Stimulated activated memory B cell treated with anti-CD40 and anti-IgM and Interleukin-4, amounts not matched to agents 10 μg/mL and 1 μg/mL and 100 μg/mL, for 72 hours (primary cell): ENCODE results near the gene CD151.

Source experiments
- ATAC-seq: fragments of 150-1000 bp; cut with Tn5 transposase; 2 replicates; pipeline ENCODE4 v1.10.0; 2021
- H3K27ac Mint-ChIP-seq: one replicate; pipeline ENCODE4 v1.8.0; 2022; ENCODE audit warnings: mild to moderate bottlenecking, mixed read lengths
- H3K27me3 Mint-ChIP-seq: one replicate; pipeline ENCODE4 v1.8.0; 2022; ENCODE audit warnings: mixed read lengths
- H3K36me3 Mint-ChIP-seq: one replicate; pipeline ENCODE4 v1.8.0; 2022; ENCODE audit warnings: mixed read lengths
- H3K4me1 Mint-ChIP-seq: one replicate; pipeline ENCODE4 v1.8.0; 2022; ENCODE audit warnings: mixed read lengths
- H3K4me3 Mint-ChIP-seq: one replicate; pipeline ENCODE4 v1.8.0; 2022; ENCODE audit warnings: mild to moderate bottlenecking, moderate library complexity, mixed read lengths
- H3K9me3 Mint-ChIP-seq: one replicate; pipeline ENCODE4 v1.8.0; 2022; ENCODE audit warnings: mixed read lengths

The CD151 gene

GRCh38 chr11:849104-849824, 16.5 kb downstream of the CD151 start:
- H3K9me3 Mint-ChIP-seq = no peaks in the 10 kb centered on the region
- no peak for ATAC-seq
- no peak overlapping the region for H3K27ac Mint-ChIP-seq
- peaks cover 19% of the 10 kb centered on the region for H3K4me1 Mint-ChIP-seq
- H3K27me3 Mint-ChIP-seq = peaks cover 56% of the 10 kb centered on the region
- peak overlapping the region; percentile 78 for H3K4me3 Mint-ChIP-seq
- no peaks in the 10 kb centered on the region for H3K36me3 Mint-ChIP-seq

DNA sequence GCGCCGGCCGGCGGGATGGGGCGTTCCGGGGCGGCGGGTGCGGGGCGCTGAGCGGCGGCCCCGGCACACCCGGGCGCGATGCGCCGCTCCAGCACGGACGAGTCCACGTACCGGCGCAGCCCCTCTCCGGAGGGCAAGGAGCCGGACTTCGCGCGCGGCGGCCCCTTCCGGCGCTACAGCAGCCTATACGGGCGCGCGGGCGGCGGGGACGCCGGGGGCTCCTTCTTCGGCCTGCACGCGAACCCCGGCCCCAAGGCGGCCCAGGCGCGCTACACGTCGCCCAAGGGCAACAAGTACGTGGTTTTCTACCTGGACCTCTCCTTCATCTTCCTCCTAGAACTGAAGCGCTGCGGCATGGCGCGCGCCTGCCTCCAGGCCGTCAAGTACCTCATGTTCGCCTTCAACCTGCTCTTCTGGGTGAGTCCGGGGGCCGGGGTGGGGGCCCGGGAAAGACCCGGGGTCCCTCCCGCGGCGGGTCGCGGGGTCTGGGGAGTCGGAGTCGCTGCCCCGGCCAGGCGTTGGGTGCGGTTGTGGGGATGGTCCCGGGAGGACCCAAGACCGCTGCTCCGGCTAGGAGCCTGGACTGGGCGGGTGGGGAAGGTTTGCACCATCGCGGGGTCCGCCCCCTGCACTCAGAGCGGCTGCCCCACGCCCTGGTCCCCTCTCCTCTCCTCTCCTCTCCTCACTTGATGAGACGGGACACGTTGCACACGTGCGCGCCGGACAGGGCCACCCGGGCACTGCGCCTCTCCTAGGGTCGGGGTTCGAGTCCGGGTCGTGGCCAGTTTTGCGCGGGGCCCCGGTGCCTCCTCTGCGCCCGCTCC, 17.4 kb downstream of the CD151 start:
- Mint-ChIP-seq H3K4me3 (peak overlapping the region; percentile 59), H3K27ac (no peak overlapping the region), H3K36me3 (no peaks in the 10 kb centered on the region), H3K9me3 (no peaks in the 10 kb centered on the region), H3K4me1 (peaks cover 12% of the 10 kb centered on the region), H3K27me3 (peaks cover 53% of the 10 kb centered on the region)
- peak; percentile 6 for ATAC-seq

GRCh38 chr11:850775-851763, 18.3 kb downstream of the CD151 start:
- H3K27me3 Mint-ChIP-seq = peaks cover 50% of the 10 kb centered on the region
- peaks cover 12% of the 10 kb centered on the region for H3K4me1 Mint-ChIP-seq
- H3K9me3 Mint-ChIP-seq = no peaks in the 10 kb centered on the region
- no peak for ATAC-seq
- no peaks in the 10 kb centered on the region for H3K36me3 Mint-ChIP-seq
- H3K4me3 Mint-ChIP-seq = no peak overlapping the region
- no peak overlapping the region for H3K27ac Mint-ChIP-seq

DNA sequence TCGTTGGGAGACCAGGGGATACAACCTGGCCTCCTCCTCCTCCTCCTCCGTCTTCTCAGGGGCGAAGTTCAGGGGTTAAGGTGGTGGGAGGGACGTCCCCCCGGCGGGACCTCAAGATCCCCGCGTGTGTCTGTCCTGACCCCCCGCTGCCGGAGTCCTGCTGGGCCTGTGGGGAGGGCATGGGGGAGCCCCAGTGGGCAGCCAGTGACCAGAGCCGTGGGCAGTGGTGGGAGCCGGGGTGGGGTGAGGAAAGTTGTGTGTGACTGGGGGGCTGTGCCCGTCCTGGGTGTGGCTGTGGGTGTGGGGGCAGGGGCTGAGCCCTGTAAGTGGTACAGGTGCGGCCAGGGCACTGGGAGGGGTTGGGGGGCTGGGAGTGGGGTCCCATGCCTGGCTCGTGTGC, 20.0 kb downstream of the CD151 start:
- Mint-ChIP-seq H3K36me3 (no peaks in the 10 kb centered on the region), H3K4me3 (no peak overlapping the region), H3K27ac (no peak overlapping the region), H3K27me3 (peaks cover 64% of the 10 kb centered on the region), H3K9me3 (no peaks in the 10 kb centered on the region), H3K4me1 (peaks cover 18% of the 10 kb centered on the region)
- ATAC-seq = no peak

- Mint-ChIP-seq H3K4me1 (peaks cover 12% of the 10 kb centered on the region), H3K36me3 (no peaks in the 10 kb centered on the region), H3K27me3 (peaks cover 68% of the 10 kb centered on the region), H3K27ac (no peak overlapping the region), H3K9me3 (no peaks in the 10 kb centered on the region), H3K4me3 (no peak overlapping the region)
- no peak for ATAC-seq
These were observed 21.1 kb downstream of the CD151 start for GRCh38 chr11:853682-854448.

DNA sequence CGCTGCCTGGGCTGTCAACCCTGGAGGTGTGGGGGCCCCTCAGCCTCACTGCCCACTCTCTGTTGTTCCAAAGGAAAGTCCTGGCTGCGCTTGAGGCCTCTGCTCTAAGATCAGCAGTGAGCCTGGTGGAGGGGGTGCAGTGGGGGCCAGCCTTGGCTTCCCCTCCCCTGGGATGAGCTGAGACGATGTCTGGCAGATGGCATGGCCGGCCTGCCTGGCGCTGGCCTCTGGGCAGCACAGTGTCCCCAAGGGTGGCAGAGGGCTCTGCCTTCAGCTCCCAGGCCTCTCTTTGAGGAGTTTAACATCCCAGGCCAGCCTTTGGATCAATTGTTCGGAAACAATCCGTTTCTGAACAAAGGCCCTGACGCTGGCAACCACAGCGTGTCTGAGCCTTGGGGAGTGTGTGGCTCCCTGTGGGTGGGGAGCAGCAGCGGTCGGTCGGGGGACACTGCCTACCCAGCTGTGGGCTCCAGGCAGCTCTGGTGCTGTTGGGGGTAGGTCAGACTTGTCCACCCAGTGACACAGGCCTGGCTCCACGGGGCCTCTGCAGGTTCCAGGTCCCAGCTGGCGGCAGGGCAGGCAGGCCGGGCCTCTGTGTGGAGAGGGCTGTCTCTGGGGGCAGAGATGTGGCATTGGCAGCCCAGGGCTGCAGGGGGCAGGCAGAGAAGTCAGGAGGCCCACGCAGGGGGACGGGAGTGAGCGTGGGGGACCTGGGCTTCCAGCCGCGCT, 22.0 kb downstream of the CD151 start:
- Mint-ChIP-seq H3K27me3 (peaks cover 70% of the 10 kb centered on the region), H3K27ac (no peak overlapping the region), H3K4me1 (peaks cover 6% of the 10 kb centered on the region), H3K9me3 (no peaks in the 10 kb centered on the region), H3K4me3 (no peak overlapping the region), H3K36me3 (no peaks in the 10 kb centered on the region)
- ATAC-seq = no peak

- no peaks in the 10 kb centered on the region for H3K36me3 Mint-ChIP-seq
- no peak overlapping the region for H3K4me3 Mint-ChIP-seq
- H3K4me1 Mint-ChIP-seq = peaks cover 6% of the 10 kb centered on the region
- no peak for ATAC-seq
- H3K9me3 Mint-ChIP-seq = no peaks in the 10 kb centered on the region
- peaks cover 75% of the 10 kb centered on the region for H3K27me3 Mint-ChIP-seq
- H3K27ac Mint-ChIP-seq = no peak overlapping the region
These were observed 22.6 kb downstream of the CD151 start for GRCh38 chr11:855330-855674.

DNA sequence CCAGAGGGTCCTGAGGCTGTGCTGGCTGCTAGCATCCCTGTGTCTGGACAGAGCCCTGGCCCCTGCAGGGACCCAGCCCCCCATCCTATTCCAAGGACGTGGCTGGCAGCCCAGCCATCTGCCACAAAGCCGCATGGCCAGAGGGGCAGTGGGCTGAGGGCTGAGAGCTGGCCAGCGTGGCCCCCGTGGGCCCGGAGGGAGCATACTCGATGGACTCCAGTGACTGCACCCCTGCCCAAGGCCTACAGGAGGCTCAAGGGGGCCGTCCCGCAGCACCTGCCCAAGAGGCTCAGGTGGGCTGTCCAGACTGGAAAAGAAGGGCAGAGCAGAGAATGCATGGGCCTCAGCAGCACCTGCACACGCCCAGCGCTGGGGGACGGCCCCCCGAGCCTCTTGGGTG, 23.0 kb downstream of the CD151 start:
- peaks cover 6% of the 10 kb centered on the region for H3K4me1 Mint-ChIP-seq
- ATAC-seq = no peak
- H3K4me3 Mint-ChIP-seq = no peak overlapping the region
- peaks cover 76% of the 10 kb centered on the region for H3K27me3 Mint-ChIP-seq
- H3K9me3 Mint-ChIP-seq = no peaks in the 10 kb centered on the region
- H3K27ac Mint-ChIP-seq = no peak overlapping the region
- no peaks in the 10 kb centered on the region for H3K36me3 Mint-ChIP-seq

DNA sequence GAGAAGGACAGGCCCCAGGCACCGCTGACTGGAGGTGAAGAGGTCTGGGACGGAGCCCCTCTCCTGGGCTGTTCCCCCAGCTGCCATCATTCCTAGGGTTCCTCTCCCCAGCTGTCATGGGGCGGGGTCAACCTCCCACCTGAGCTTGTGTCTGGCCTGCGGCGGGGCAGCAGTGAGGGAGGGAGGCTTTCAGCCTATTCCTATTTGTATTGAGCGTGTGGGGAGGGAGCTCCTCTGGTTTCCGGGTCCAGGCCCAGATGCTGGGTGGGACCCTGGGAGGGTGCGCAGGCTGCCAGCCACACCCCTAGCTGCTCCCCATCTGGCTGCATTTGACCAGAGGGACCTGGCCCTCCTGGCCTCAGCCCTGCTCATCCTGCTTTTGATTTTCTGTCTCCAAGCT, 23.6 kb downstream of the CD151 start:
- ATAC-seq = no peak
- Mint-ChIP-seq H3K27me3 (peaks cover 76% of the 10 kb centered on the region), H3K36me3 (no peaks in the 10 kb centered on the region), H3K4me3 (no peak overlapping the region), H3K4me1 (peaks cover 6% of the 10 kb centered on the region), H3K9me3 (no peaks in the 10 kb centered on the region), H3K27ac (no peak overlapping the region)

GRCh38 chr11:858053-858761, 25.5 kb downstream of the CD151 start:
- H3K36me3 Mint-ChIP-seq = no peaks in the 10 kb centered on the region
- no peak overlapping the region for H3K4me3 Mint-ChIP-seq
- peaks cover 6% of the 10 kb centered on the region for H3K4me1 Mint-ChIP-seq
- H3K27ac Mint-ChIP-seq = no peak overlapping the region
- H3K27me3 Mint-ChIP-seq = peaks cover 72% of the 10 kb centered on the region
- ATAC-seq = no peak
- no peaks in the 10 kb centered on the region for H3K9me3 Mint-ChIP-seq

GRCh38 chr11:858762-859339, 26.1 kb downstream of the CD151 start:
- peaks cover 6% of the 10 kb centered on the region for H3K4me1 Mint-ChIP-seq
- H3K27ac Mint-ChIP-seq = no peak overlapping the region
- ATAC-seq = peak; percentile 25
- H3K27me3 Mint-ChIP-seq = peaks cover 66% of the 10 kb centered on the region
- H3K36me3 Mint-ChIP-seq = no peaks in the 10 kb centered on the region
- H3K4me3 Mint-ChIP-seq = no peak overlapping the region
- no peaks in the 10 kb centered on the region for H3K9me3 Mint-ChIP-seq

GRCh38 chr11:859394-860131, 26.8 kb downstream of the CD151 start:
- H3K27ac Mint-ChIP-seq = no peak overlapping the region
- ATAC-seq = no peak
- H3K36me3 Mint-ChIP-seq = no peaks in the 10 kb centered on the region
- H3K4me3 Mint-ChIP-seq = no peak overlapping the region
- peaks cover 59% of the 10 kb centered on the region for H3K27me3 Mint-ChIP-seq
- H3K4me1 Mint-ChIP-seq = peaks cover 6% of the 10 kb centered on the region
- H3K9me3 Mint-ChIP-seq = no peaks in the 10 kb centered on the region
